ENCODE results near the gene ARID1A.

Gene ARID1A

GRCh38 chr1:26693599-26694572 lies 1.9 kb upstream of the ARID1A start:
- Histone ChIP-seq H3K27me3 (replicated peaks in 2 of 5; ENCODE audit: control insufficient read depth in 4 of 5, insufficient read depth in 5 of 5, low read length in 4 of 5) (no peaks in the 10 kb centered on the region), H3K4me1 (ENCODE audit: control extremely low read depth in 1 of 4, control insufficient read depth in 4 of 4, insufficient read depth in 4 of 4, low read length in 3 of 4) (peaks cover 31 to 66% (median 60%) of the 10 kb centered on the region in 4 experiments), H3K4me3 (ENCODE audit: control insufficient read depth in 1 of 7, extremely low read depth in 1 of 7, insufficient read depth in 4 of 7, low read depth in 2 of 7, low read length in 6 of 7) (peak overlapping the region in 6 of 7 experiments; percentile 64 to 93 (median 79)), H3K36me3 (ENCODE audit: control insufficient read depth in 4 of 4, insufficient read depth in 4 of 4, low read length in 3 of 4) (no peaks in the 10 kb centered on the region), H3K27ac (ENCODE audit: insufficient read depth in 1 of 2, low read depth in 1 of 2, low read length in 2 of 2, poor library complexity in 1 of 2, severe bottlenecking in 2 of 2) (peak overlapping the region; percentile 67 to 91), H3K9me3 (ENCODE audit: control extremely low read depth in 1 of 5, control insufficient read depth in 4 of 5, insufficient read depth in 2 of 5, low read depth in 1 of 5, low read length in 4 of 5) (no peaks in the 10 kb centered on the region)
- DNase-seq, result peak in 1 of 3 donors; percentile 28
- POLR2A ChIA-PET, result interaction anchor here (0.7 to 2.3 kb wide), 5 partner anchors 7 to 1441 kb away, joined by 3 to 9 read pairs (median 4); partner anchors contain the start of gene PIGV
- CTCF ChIA-PET, result interaction anchor here (0.6 to 6.7 kb wide), 13 partner anchors 10 to 95 kb away, joined by 4 to 68 read pairs (median 4); partner anchors contain the start of gene PIGV
- 62% methylated on average over 4 of the region's 7 CpGs for WGBS (ENCODE audit: insufficient coverage)

GRCh38 chr1:26694638-26695355 lies 1.0 kb upstream of the ARID1A start:
- ChIA-PET CTCF (interaction anchor here (0.6 to 5.5 kb wide), 5 partner anchors 15 to 94 kb away, joined by 4 to 37 read pairs (median 4); partner anchors contain the start of gene PIGV), POLR2A (no interaction called here)
- peak overlapping the region; percentile 81 to 90 (median 86) for H3K4me3 ChIP-seq (ENCODE audit: control insufficient read depth in 1 of 7, extremely low read depth in 1 of 7, insufficient read depth in 4 of 7, low read depth in 2 of 7, low read length in 6 of 7)
- 6% methylated on average over 12 of the region's 14 CpGs for WGBS (ENCODE audit: insufficient coverage)
- no peak for DNase-seq
- peaks cover 40 to 72% (median 66%) of the 10 kb centered on the region in 4 experiments for H3K4me1 ChIP-seq (ENCODE audit: control extremely low read depth in 1 of 4, control insufficient read depth in 4 of 4, insufficient read depth in 4 of 4, low read length in 3 of 4)
- peak overlapping the region in 1 of 2 experiments; percentile 91 for H3K27ac ChIP-seq (ENCODE audit: insufficient read depth in 1 of 2, low read depth in 1 of 2, low read length in 2 of 2, poor library complexity in 1 of 2, severe bottlenecking in 2 of 2)
- no peaks in the 10 kb centered on the region for H3K9me3 ChIP-seq (ENCODE audit: control extremely low read depth in 1 of 5, control insufficient read depth in 4 of 5, insufficient read depth in 2 of 5, low read depth in 1 of 5, low read length in 4 of 5)
- no peaks in the 10 kb centered on the region for H3K27me3 ChIP-seq (replicated peaks in 2 of 5; ENCODE audit: control insufficient read depth in 4 of 5, insufficient read depth in 5 of 5, low read length in 4 of 5)
- H3K36me3 ChIP-seq (ENCODE audit: control insufficient read depth in 4 of 4, insufficient read depth in 4 of 4, low read length in 3 of 4), result peaks cover 0 to 1% (median 0%) of the 10 kb centered on the region in 4 experiments

GRCh38 chr1:26696119-26696653 lies 371 bp downstream of the ARID1A start:
- DNase-seq, result no peak
- no peaks in the 10 kb centered on the region for H3K9me3 ChIP-seq (ENCODE audit: control extremely low read depth in 1 of 5, control insufficient read depth in 4 of 5, insufficient read depth in 2 of 5, low read depth in 1 of 5, low read length in 4 of 5)
- peaks cover 0 to 5% (median 0%) of the 10 kb centered on the region in 4 experiments for H3K36me3 ChIP-seq (ENCODE audit: control insufficient read depth in 4 of 4, insufficient read depth in 4 of 4, low read length in 3 of 4)
- ChIA-PET CTCF (interaction anchor here (1.9 kb wide), 1 partner anchor 94 kb away, joined by 6 read pairs; no protein-coding TSS in a partner anchor), POLR2A (interaction anchor here (1.2 kb wide), 3 partner anchors 27 to 75 kb away, joined by 3 to 7 read pairs (median 3); no protein-coding TSS in a partner anchor)
- H3K4me1 ChIP-seq (ENCODE audit: control extremely low read depth in 1 of 4, control insufficient read depth in 4 of 4, insufficient read depth in 4 of 4, low read length in 3 of 4), result peaks cover 45 to 72% (median 67%) of the 10 kb centered on the region in 4 experiments
- H3K27ac ChIP-seq (ENCODE audit: insufficient read depth in 1 of 2, low read depth in 1 of 2, low read length in 2 of 2, poor library complexity in 1 of 2, severe bottlenecking in 2 of 2), result peak overlapping the region; percentile 79 to 94
- under 1% methylated on average over 32 of the region's 72 CpGs for WGBS (ENCODE audit: insufficient coverage)
- peak overlapping the region; percentile 76 to 89 (median 86) for H3K4me3 ChIP-seq (ENCODE audit: control insufficient read depth in 1 of 7, extremely low read depth in 1 of 7, insufficient read depth in 4 of 7, low read depth in 2 of 7, low read length in 6 of 7)
- no peaks in the 10 kb centered on the region for H3K27me3 ChIP-seq (replicated peaks in 2 of 5; ENCODE audit: control insufficient read depth in 4 of 5, insufficient read depth in 5 of 5, low read length in 4 of 5)

GRCh38 chr1:26696654-26697430 lies 1.0 kb downstream of the ARID1A start:
- 0% methylated on average over 78 of the region's 98 CpGs for WGBS (ENCODE audit: insufficient coverage)
- DNase-seq, result peak in 2 of 3 donors; percentile 64 to 73

GRCh38 chr1:26697431-26697977 lies 1.7 kb downstream of the ARID1A start:
- no peak for DNase-seq

More at GRCh38 chr1:26696654-26697430, 1.0 kb downstream of the ARID1A start:
- Histone ChIP-seq H3K36me3 (ENCODE audit: control insufficient read depth in 4 of 4, insufficient read depth in 4 of 4, low read length in 3 of 4) (peaks cover 0 to 10% (median 0%) of the 10 kb centered on the region in 4 experiments), H3K9me3 (ENCODE audit: control extremely low read depth in 1 of 5, control insufficient read depth in 4 of 5, insufficient read depth in 2 of 5, low read depth in 1 of 5, low read length in 4 of 5) (no peaks in the 10 kb centered on the region), H3K27me3 (replicated peaks in 2 of 5; ENCODE audit: control insufficient read depth in 4 of 5, insufficient read depth in 5 of 5, low read length in 4 of 5) (no peaks in the 10 kb centered on the region), H3K4me1 (ENCODE audit: control extremely low read depth in 1 of 4, control insufficient read depth in 4 of 4, insufficient read depth in 4 of 4, low read length in 3 of 4) (peaks cover 51 to 72% (median 67%) of the 10 kb centered on the region in 4 experiments), H3K4me3 (ENCODE audit: control insufficient read depth in 1 of 7, extremely low read depth in 1 of 7, insufficient read depth in 4 of 7, low read depth in 2 of 7, low read length in 6 of 7) (peak overlapping the region; percentile 76 to 89 (median 86)), H3K27ac (ENCODE audit: insufficient read depth in 1 of 2, low read depth in 1 of 2, low read length in 2 of 2, poor library complexity in 1 of 2, severe bottlenecking in 2 of 2) (peak overlapping the region; percentile 79 to 94)
- CTCF ChIA-PET, result interaction anchor here (0.6 to 1.9 kb wide), 2 partner anchors 36 to 94 kb away, joined by 3 to 6 read pairs; no protein-coding TSS in a partner anchor
- POLR2A ChIA-PET, result interaction anchor here (0.6 to 1.6 kb wide), 6 partner anchors 19 to 1439 kb away, joined by 3 to 7 read pairs (median 3); no protein-coding TSS in a partner anchor

More at GRCh38 chr1:26697431-26697977, 1.7 kb downstream of the ARID1A start:
- Histone ChIP-seq H3K27me3 (replicated peaks in 2 of 5; ENCODE audit: control insufficient read depth in 4 of 5, insufficient read depth in 5 of 5, low read length in 4 of 5) (no peaks in the 10 kb centered on the region), H3K9me3 (ENCODE audit: control extremely low read depth in 1 of 5, control insufficient read depth in 4 of 5, insufficient read depth in 2 of 5, low read depth in 1 of 5, low read length in 4 of 5) (no peaks in the 10 kb centered on the region), H3K27ac (ENCODE audit: insufficient read depth in 1 of 2, low read depth in 1 of 2, low read length in 2 of 2, poor library complexity in 1 of 2, severe bottlenecking in 2 of 2) (peak overlapping the region; percentile 79 to 94), H3K4me1 (ENCODE audit: control extremely low read depth in 1 of 4, control insufficient read depth in 4 of 4, insufficient read depth in 4 of 4, low read length in 3 of 4) (peaks cover 57 to 73% (median 68%) of the 10 kb centered on the region in 4 experiments), H3K4me3 (ENCODE audit: control insufficient read depth in 1 of 7, extremely low read depth in 1 of 7, insufficient read depth in 4 of 7, low read depth in 2 of 7, low read length in 6 of 7) (peak overlapping the region; percentile 76 to 89 (median 86)), H3K36me3 (ENCODE audit: control insufficient read depth in 4 of 4, insufficient read depth in 4 of 4, low read length in 3 of 4) (peaks cover 0 to 16% (median 0%) of the 10 kb centered on the region in 4 experiments)
- WGBS (ENCODE audit: insufficient coverage), result 0% methylated on average over 10 of the region's 30 CpGs
- CTCF ChIA-PET, result interaction anchor here (1.2 to 2.1 kb wide), 7 partner anchors 17 to 95 kb away, joined by 3 to 12 read pairs (median 6); no protein-coding TSS in a partner anchor
- POLR2A ChIA-PET, result interaction anchor here (0.6 to 1.6 kb wide), 7 partner anchors 9 to 1439 kb away, joined by 3 to 7 read pairs (median 3); no protein-coding TSS in a partner anchor
